Medulla oblongata (tissue), 1 donor: ENCODE data around the gene ATP2C1.
"Not testable (repeated sequence)": the region's sequence is repeated elsewhere in the genome, so short reads cannot be mapped to it uniquely, and the experiment has no call there.

Experiments
- DNase-seq: peaks from one replicate; pipeline ENCODE4 v3.0.0-alpha.2; 2015; ENCODE audit errors: extremely low spot score

ATP2C1 gene

DNA sequence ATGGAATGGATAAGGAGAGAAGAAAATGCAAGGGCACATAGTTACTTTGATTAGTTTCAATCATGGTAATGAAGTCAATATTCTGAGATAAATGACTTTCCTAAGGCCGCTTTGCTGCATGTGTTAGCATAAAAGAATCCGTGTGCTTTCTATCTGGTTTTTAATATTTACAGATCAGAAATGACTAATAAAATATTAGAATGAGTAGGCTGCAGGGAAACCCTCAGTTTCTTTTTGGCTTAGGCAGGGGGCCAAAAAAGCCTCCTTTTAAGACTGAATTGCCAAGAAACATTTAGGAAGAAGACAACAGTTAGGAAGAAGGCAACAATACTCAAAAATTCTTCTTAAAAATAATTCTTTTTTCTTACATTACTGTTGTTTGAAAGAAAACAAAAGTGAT lies 144.4 kb downstream of the ATP2C1 start:
- no peak for DNase-seq

DNA sequence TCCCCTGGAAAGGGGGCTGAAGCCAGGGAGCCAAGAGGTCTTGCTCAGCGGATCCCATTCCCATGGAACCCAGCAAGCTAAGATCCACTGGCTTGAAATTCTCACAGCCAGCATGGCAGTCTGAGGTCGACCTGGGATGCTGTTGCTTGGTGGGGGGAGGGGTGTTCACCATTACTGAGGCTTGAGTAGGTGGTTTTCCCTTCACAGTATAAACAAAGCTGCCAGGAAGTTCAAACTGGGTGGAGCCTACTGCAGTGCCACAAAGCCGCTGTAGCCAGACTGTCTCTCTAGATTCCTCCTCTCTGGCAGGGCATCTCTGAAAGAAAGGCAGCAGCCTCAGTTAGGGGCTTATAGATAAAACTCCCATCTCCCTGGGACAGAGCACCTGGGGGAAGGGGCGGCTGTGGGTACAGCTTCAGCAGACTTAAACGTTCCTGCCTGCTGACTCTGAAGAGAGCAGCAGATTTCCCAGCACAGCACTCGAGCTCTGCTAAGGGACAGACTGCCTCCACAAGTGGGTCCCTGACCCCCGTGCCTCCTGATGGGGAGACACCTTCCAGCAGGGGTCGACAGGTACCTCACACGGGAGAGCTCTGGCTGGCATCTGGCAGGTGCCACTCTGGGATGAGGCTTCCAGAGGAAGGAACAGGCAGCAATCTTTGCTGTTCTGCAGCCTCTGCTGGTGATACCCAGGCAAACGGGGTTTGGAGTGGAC lies 148.5 kb downstream of the ATP2C1 start:
- not testable (repeated sequence) for DNase-seq

DNA sequence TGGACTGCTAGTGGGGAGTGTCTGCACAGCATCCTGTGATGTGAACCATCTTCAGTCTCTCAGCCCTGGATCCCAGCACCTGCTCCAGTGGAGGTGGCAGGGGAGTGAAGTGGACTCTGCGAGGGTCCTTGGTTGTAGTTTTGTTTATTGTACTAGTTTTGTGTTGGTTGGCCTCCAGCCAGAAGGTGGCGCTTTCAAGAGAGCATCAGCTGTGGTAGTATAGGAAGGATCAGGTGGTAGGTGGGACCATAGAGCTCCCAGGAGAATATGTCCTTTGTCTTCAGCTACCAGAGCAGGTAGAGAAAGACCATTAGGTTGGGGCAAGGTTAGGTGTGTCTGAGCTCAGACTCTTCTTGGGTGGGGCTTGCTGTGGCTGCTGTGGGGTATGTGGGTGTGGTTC lies 153.7 kb downstream of the ATP2C1 start:
- no peak for DNase-seq

DNA sequence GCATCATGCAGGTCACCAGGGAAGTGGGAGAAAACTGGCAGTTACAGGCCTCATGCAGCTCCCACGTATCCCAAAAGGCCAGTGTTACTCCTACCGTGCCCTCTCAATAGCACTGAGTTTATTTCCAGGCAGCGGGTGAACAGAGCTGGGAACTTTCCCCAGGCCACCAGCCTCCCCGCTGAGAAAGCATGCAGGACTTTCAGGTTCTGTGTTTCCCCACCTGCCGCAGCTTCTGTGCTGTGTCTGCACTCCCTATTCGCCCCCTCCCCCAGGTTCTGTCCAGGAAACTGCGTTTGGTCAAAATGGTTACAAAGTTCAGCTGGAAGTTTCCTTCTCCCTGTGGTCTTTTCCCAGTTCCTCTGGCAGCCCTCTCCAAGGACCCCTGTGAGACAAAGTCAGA lies 154.1 kb downstream of the ATP2C1 start:
- DNase-seq, result no peak

DNA sequence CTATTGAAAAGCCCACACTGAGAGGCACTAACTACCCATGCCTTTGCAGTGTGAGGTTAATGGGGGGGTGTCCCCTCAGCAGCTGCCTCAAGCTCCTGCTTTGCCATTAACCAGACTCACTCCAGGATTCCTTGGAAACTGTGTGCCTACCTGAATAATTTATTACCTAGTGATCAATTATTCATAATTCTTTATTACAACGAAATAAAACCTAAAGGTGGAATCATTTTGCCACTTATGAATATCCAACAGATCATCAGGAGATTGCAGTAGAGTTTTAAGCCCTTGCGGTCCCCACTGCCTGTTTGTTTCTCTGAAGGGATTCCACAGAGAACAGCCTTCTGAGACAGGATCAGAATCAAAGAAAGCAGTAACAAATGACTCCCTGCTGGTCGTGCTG lies 156.1 kb downstream of the ATP2C1 start:
- no peak for DNase-seq

DNA sequence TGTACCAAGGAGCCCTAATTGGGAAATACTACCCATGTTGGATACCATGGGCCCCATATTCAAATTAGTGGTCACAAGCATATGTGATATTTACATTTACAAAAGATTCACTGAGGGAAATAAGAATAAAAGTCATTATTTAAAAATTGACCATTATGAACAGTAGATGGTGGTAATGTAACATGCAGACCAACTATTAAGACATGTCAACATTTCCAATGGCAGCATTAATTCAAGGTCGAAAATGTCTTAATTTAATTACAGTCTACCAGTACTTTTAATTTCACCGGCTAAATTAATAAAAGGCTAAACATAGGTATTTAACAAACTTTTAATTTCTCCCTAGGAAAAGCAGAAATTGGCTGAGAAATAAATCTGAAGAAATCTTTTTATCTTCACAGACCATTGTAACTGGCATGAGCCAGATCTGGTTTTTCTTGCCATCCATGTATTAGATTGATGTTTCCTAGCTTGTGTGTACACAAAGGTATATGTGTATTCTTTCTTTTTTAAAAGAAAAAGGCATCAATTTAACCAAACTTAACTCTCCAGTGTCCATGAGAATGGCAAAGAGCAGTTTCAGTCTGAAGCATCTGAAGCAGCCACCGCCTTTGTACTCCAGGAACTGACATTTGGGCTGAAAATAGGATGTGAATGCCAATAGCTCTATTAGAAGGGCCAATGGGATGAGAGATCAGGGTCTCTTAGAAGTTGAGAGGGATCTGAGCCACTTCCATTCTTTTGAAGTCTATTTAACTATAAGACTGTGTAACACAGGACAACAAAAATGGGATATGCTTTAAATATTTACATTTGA lies 159.4 kb downstream of the ATP2C1 start:
- peak; percentile 16 for DNase-seq
